K562 (cell line): ENCODE data around the gene EPHA2. TPM values are rescaled to one million over a fixed set of nuclear protein-coding genes. Genes with fewer than 3 reads are reported as not detected.
A peak's percentile ranks its signal among the peaks of the same experiment; 100 is the strongest.

Experiments
- ATAC-seq: fragments of 200-7000 bp; cut with Tn5 transposase; 3 replicates; pipeline ENCODE4 v1.9.1; 2020; ENCODE audit warnings: moderate library complexity
- BruUV-seq: library from RNA; stranded (reverse); fragments of 400-500 nt; replicated peaks from 2 replicates; lab custom pipeline; 2021; lab: Mats Ljungman, UMichigan
- CTCF ChIA-PET: fragments of 300-600 bp; formaldehyde crosslinking; extraction: SDS; loops from one replicate; lab custom pipeline; 2021; ENCODE audit warnings: low intra/inter-chr PET ratio; lab: Yijun Ruan, JAX
- POLR2A ChIA-PET: fragments of 300-600, 350-650 bp; sonication (Branson Sonifier 250); formaldehyde crosslinking; extraction: SDS; loops from one replicate; lab custom pipeline; 2021; ENCODE audit warnings: antibody characterized with exemption, inconsistent platforms; lab: Yijun Ruan, JAX
- DNase-seq, 4 experiments: peaks; one replicate each; pipeline versions ENCODE4 v3.0.0 to v3.0.0-alpha.2; 2011 to 2018; ENCODE audit warnings: low spot score in 3 of 4, mixed read lengths in 3 of 4; ENCODE audit errors: extremely low read depth in 1 of 4
- FAIRE-seq: peaks from 2 replicates; lab custom pipeline; 2011; peaks lifted over from hg19 to GRCh38; lab: Jason Lieb, UNC
- H2AFZ ChIP-seq: 2 replicates; pipeline ENCODE4 v1.6.0; 2011; ENCODE audit warnings: low read depth, low read length, control low read depth, inconsistent platforms
- H3K27ac ChIP-seq: fragments of 200-600 bp; 3 replicates; pipeline ENCODE4 v1.8.0; 2011; ENCODE audit warnings: low read depth, mild to moderate bottlenecking, control low read depth, inconsistent platforms, low read length, moderate library complexity, mixed read lengths; ENCODE audit errors: extremely low read depth
- H3K27me3 ChIP-seq, 2 experiments: fragments of 300-600 bp in 1 of 2; 2 replicates in 1 of 2; 3 replicates in 1 of 2; pipeline versions ENCODE4 v1.6.0 to v1.8.0; 2011; ENCODE audit warnings: inconsistent platforms in 2 of 2, low read length in 2 of 2, mild to moderate bottlenecking in 1 of 2, mixed read lengths in 1 of 2, moderate library complexity in 1 of 2; ENCODE audit not compliant: control insufficient read depth in 2 of 2, insufficient read depth in 2 of 2
- H3K36me3 ChIP-seq: fragments of 300-600 bp; 3 replicates; pipeline ENCODE4 v1.8.0; 2011; ENCODE audit warnings: mild to moderate bottlenecking, low read length, inconsistent platforms; ENCODE audit not compliant: control insufficient read depth, insufficient read depth
- H3K4me1 ChIP-seq, 2 experiments: fragments of 200-600 bp in 1 of 2; replicated peaks in 1 of 2; 2 replicates in 1 of 2; 3 replicates in 1 of 2; pipeline versions ENCODE4 v1.5.1 to v1.8.0; 2011; ENCODE audit warnings: inconsistent platforms in 2 of 2, low read length in 2 of 2, mild to moderate bottlenecking in 1 of 2, mixed read lengths in 1 of 2, moderate library complexity in 1 of 2; ENCODE audit not compliant: control insufficient read depth in 2 of 2, insufficient read depth in 2 of 2
- H3K4me2 ChIP-seq: 2 replicates; pipeline ENCODE4 v1.6.1; 2011; ENCODE audit warnings: low read length, control low read depth, inconsistent platforms, mixed read lengths; ENCODE audit not compliant: insufficient read depth
- H3K4me3 ChIP-seq: fragments of 200-600 bp; sonication (generic), shearing (Covaris generic); 2 replicates; pipeline ENCODE4 v1.5.1; 2016; ENCODE audit warnings: control low read depth, inconsistent platforms
- H3K79me2 ChIP-seq: fragments of 200-600 bp; 3 replicates; pipeline ENCODE4 v1.8.0; 2011; ENCODE audit warnings: low read length, inconsistent platforms; ENCODE audit not compliant: control insufficient read depth, insufficient read depth
- H3K9ac ChIP-seq, 2 experiments: 2 replicates each; pipeline versions ENCODE4 v1.6.0 to v1.6.1; 2011; ENCODE audit warnings: low read depth in 2 of 2, low read length in 2 of 2, control low read depth in 1 of 2, inconsistent platforms in 1 of 2, mild to moderate bottlenecking in 1 of 2, mixed read lengths in 1 of 2; ENCODE audit not compliant: insufficient read depth in 1 of 2
- H3K9me1 ChIP-seq: one replicate; pipeline ENCODE4 v1.6.0; 2011; ENCODE audit warnings: inconsistent platforms, mild to moderate bottlenecking, low read length, moderate library complexity; ENCODE audit not compliant: control insufficient read depth, insufficient read depth
- H3K9me3 ChIP-seq: replicated peaks from 2 replicates; pipeline ENCODE4 v1.5.1; 2011; ENCODE audit warnings: low read depth, low read length, inconsistent platforms; ENCODE audit not compliant: control insufficient read depth, insufficient read depth
- H4K20me1 ChIP-seq: replicated peaks from 2 replicates; pipeline ENCODE4 v1.6.1; 2011; ENCODE audit warnings: low read length, inconsistent platforms, mixed read lengths; ENCODE audit not compliant: control insufficient read depth, insufficient read depth
- ATF3 ChIP-seq, 2 experiments: fragments of 450-650 bp in 1 of 2; sonication (generic) in 1 of 2; formaldehyde crosslinking in 1 of 2; IDR thresholded peaks in 1 of 2; conservative IDR thresholded peaks in 1 of 2; 2 replicates each; pipeline versions ENCODE4 v1.6.1 to v1.8.1; 2016 to 2023; ENCODE audit warnings: mild to moderate bottlenecking in 2 of 2, moderate library complexity in 2 of 2, inconsistent platforms in 1 of 2, missing genetic modification reagents in 1 of 2
- CEBPG ChIP-seq, 3 experiments: fragments of 200-800 bp in 1 of 3; sonication (Bioruptor generic) in 1 of 3; sonication (generic) in 1 of 3; formaldehyde crosslinking in 1 of 3; IDR thresholded peaks in 2 of 3; conservative IDR thresholded peaks in 1 of 3; 2 replicates each; pipeline versions ENCODE4 v1.6.1 to v1.8.0; 2016 to 2022; ENCODE audit warnings: missing compliant biosample characterization in 2 of 3, missing genetic modification characterization in 2 of 3, mild to moderate bottlenecking in 1 of 3, missing genetic modification reagents in 1 of 3
- HBP1 ChIP-seq: fragments of 450-650 bp; formaldehyde crosslinking; IDR thresholded peaks from 2 replicates; pipeline ENCODE4 v1.4.0; 2022; ENCODE audit warnings: missing genetic modification characterization
- HMGN3 ChIP-seq: IDR thresholded peaks from 2 replicates; pipeline ENCODE4 v1.6.1; 2011; ENCODE audit warnings: borderline replicate concordance, low read depth, mild to moderate bottlenecking, mixed read lengths, low read length; ENCODE audit not compliant: insufficient read length; ENCODE audit errors: extremely low read depth
- WGBS: fragments of 100-300 bp; shearing (Covaris generic); methylation state at CpG from one replicate; pipeline ENCODE4 v1.1.6; 2016; ENCODE audit warnings: low coverage, mixed read lengths; ENCODE audit not compliant: insufficient coverage; ENCODE audit errors: missing lambda C conversion rate; 5-methylcytosine and 5-hydroxymethylcytosine counted together
- in situ Hi-C: fragments of 300-500 bp; cut with MboI; formaldehyde crosslinking; loops from 4 replicates; pipeline ENCODE4 v1.15.0; 2018; ENCODE audit warnings: inconsistent platforms, mixed read lengths
- intact Hi-C: fragments of 100-400 bp; cut with micrococcal nuclease; formaldehyde crosslinking; loops from 2 replicates; pipeline ENCODE4 v1.14.2; 2022
- polyA plus RNA-seq, 8 experiments: library from polyadenylated mRNA; depleted of rRNA in 4 of 8; stranded (reverse) in 5 of 8; unstranded in 3 of 8; fragments of >200 nt; fragmentation: Nextera tagmentation in 2 of 8; fragmentation: Illumina TruSeq in 1 of 8; extraction: Ambion mirVana in 2 of 8; extraction: Trizol in 1 of 8; gene quantifications; 2 replicates each; pipeline versions ENCODE4 v1.2.1 to v1.2.3, GENCODE V29; 2011 to 2014; ENCODE audit warnings: inconsistent platforms in 1 of 8, missing spikeins in 1 of 8
- total RNA-seq, 7 experiments: library from RNA; depleted of rRNA in 6 of 7; stranded (reverse); fragments of >200 nt in 6 of 7; fragmentation: Illumina TruSeq in 2 of 7; extraction: Trizol in 2 of 7; gene quantifications; 2 replicates each; pipeline versions ENCODE4 v1.2.1 to v1.2.3, GENCODE V29; 2011 to 2021; ENCODE audit warnings: low replicate concordance in 1 of 7

EPHA2 gene
- total and polyA plus RNA-seq, 9 of the 15 experiments (the other 6 are each of a cell fraction or from before 2014, with no cell fraction given) = 0.04 to 0.40 (median 0.07) TPM; not detected in 4

DNA sequence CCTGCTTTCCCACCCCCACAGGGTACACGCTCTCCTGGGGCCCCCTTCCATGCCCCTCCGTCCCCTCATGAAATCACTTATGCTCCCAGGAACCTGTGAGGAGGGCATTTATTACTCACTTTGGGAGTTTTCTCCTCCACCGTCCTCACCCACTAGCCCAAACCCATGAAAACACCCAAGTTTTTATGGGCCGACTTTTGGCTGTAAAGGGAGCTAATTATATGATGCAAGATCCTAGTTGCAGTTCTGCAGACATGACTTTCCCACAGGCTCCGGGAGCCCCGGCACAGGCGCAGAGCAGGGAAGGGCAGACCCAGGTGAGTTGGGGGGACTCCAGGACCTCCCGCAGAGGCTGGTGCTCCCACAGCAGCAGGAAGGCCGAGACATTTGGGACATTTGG lies 29.7 kb downstream of the EPHA2 start:
- H3K27ac ChIP-seq = no peak overlapping the region
- POLR2A ChIA-PET = interaction anchor here (0.7 to 1.9 kb wide), 3 partner anchors 8 to 14 kb away, joined by 3 to 9 read pairs (median 4); no protein-coding TSS in a partner anchor
- CTCF ChIA-PET = interaction anchor here (0.6 kb wide), 1 partner anchor 989 kb away, joined by 3 read pairs; no protein-coding TSS in a partner anchor
- WGBS = 37% methylated on average over 9 of the region's 9 CpGs
- no peak overlapping the region for H3K4me2 ChIP-seq
- FAIRE-seq (no peak), ATAC-seq (no peak), DNase-seq (no peak)
- H3K9ac ChIP-seq = 0 out of 4 replicates have a peak overlapping the region, but pooled peaks of 1 of the 2 experiments have one; percentile 38
- H4K20me1 ChIP-seq = no peaks in the 10 kb centered on the region
- peaks cover 6 to 33% of the 10 kb centered on the region in 2 experiments; a peak in 4 of 5 replicates for H3K27me3 ChIP-seq
- H3K79me2 ChIP-seq = no peaks in the 10 kb centered on the region
- no peaks in the 10 kb centered on the region for H3K36me3 ChIP-seq
- no peaks in the 10 kb centered on the region for H3K9me1 ChIP-seq
- H3K9me3 ChIP-seq = no peaks in the 10 kb centered on the region
- in situ Hi-C loops (no loop called here), intact Hi-C loops (no loop called here)
- TF ChIP-seq CEBPG (CRISPR knock-in tag; IDR thresholded peaks at IDR 0.05) = 0 out of 2 replicates have a peak, but pooled peaks have one; percentile 14
- no peak; a peak in 1 of 4 replicates for TF ChIP-seq CEBPG (tag; conservative IDR thresholded peaks at IDR 0.05 in 1 of 2, IDR thresholded peaks at IDR 0.05 in 1 of 2)
- TF ChIP-seq ATF3 (IDR thresholded peaks at IDR 0.05) = peak; percentile 28; the same call in 1 of the 2 replicates
- TF ChIP-seq ATF3 (CRISPR knock-in tag; conservative IDR thresholded peaks at IDR 0.05) = no peak
- TF ChIP-seq HBP1 = no peak
- TF ChIP-seq HMGN3 = no peak
- no peak overlapping the region for H2AFZ ChIP-seq
- BruUV-seq = no TSS peak
- peaks cover 6 to 21% of the 10 kb centered on the region in 2 experiments; a peak in 4 of 5 replicates for H3K4me1 ChIP-seq
- no peak overlapping the region for H3K4me3 ChIP-seq
